Endothelial cell of umbilical vein (primary cell): ENCODE measurements around the gene PIP5K1C. TPM values are rescaled to one million over a fixed set of nuclear protein-coding genes. Genes with fewer than 3 reads are reported as not detected.

Source experiments
- BruUV-seq: library from RNA; stranded (reverse); fragments of 400-500 nt; replicated peaks from 2 replicates; lab custom pipeline; 2021; lab: Mats Ljungman, UMichigan
- CTCF ChIA-PET: fragments of 300-600, 350-600 bp; sonication (Branson Sonifier 250); formaldehyde crosslinking; loops from one replicate; lab custom pipeline; 2021; ENCODE audit warnings: antibody characterized with exemption, inconsistent platforms; lab: Charles Lee
- POLR2A ChIA-PET: fragments of 300-600, 350-600 bp; sonication (Branson Sonifier 250); formaldehyde crosslinking; loops from one replicate; lab custom pipeline; 2021; ENCODE audit warnings: antibody characterized with exemption, inconsistent platforms; lab: Charles Lee
- DNase-seq: peaks from one replicate; pipeline ENCODE4 v3.0.0-alpha.2; 2011; ENCODE audit warnings: low read depth, low spot score
- FAIRE-seq: peaks from 2 replicates; lab custom pipeline; 2011; peaks lifted over from hg19 to GRCh38; lab: Jason Lieb, UNC
- H2AFZ ChIP-seq: 2 replicates; pipeline ENCODE4 v1.6.0; 2012; ENCODE audit warnings: low read depth, low read length, control low read depth, inconsistent platforms
- H3K27ac ChIP-seq: 2 replicates; pipeline ENCODE4 v1.5.1; 2011; ENCODE audit warnings: low read depth, mild to moderate bottlenecking, control low read depth, low read length, moderate library complexity; ENCODE audit not compliant: insufficient read depth
- H3K27me3 ChIP-seq, 2 experiments: 2 replicates each; pipeline versions ENCODE4 v1.6.0 to v1.6.1; 2011; ENCODE audit warnings: low read length in 2 of 2, mixed read lengths in 1 of 2; ENCODE audit not compliant: control insufficient read depth in 2 of 2, insufficient read depth in 2 of 2
- H3K36me3 ChIP-seq, 2 experiments: 2 replicates in 1 of 2; 3 replicates in 1 of 2; pipeline ENCODE4 v1.5.1; 2011; ENCODE audit warnings: low read length in 2 of 2, mild to moderate bottlenecking in 1 of 2, moderate library complexity in 1 of 2; ENCODE audit not compliant: control insufficient read depth in 2 of 2, insufficient read depth in 2 of 2; ENCODE audit errors: extremely low read depth in 1 of 2
- H3K4me1 ChIP-seq: 3 replicates; pipeline ENCODE4 v1.5.1; 2011; ENCODE audit warnings: mild to moderate bottlenecking, low read length; ENCODE audit not compliant: control insufficient read depth, insufficient read depth; ENCODE audit errors: extremely low read depth
- H3K4me2 ChIP-seq: 2 replicates; pipeline ENCODE4 v1.6.1; 2011; ENCODE audit warnings: low read length, control low read depth, mixed read lengths; ENCODE audit not compliant: insufficient read depth
- H3K4me3 ChIP-seq, 3 experiments: fragments of 200-600 bp in 1 of 3; sonication (generic), shearing (Covaris generic) in 1 of 3; replicated peaks in 1 of 3; 2 replicates each; pipeline ENCODE4 v1.5.1; 2011 to 2016; ENCODE audit warnings: control low read depth in 3 of 3, low read length in 3 of 3, mild to moderate bottlenecking in 2 of 3, inconsistent platforms in 1 of 3, low read depth in 1 of 3, moderate library complexity in 1 of 3; ENCODE audit not compliant: insufficient read depth in 1 of 3
- H3K79me2 ChIP-seq: 2 replicates; pipeline ENCODE4 v1.6.0; 2012; ENCODE audit warnings: low read length, inconsistent platforms; ENCODE audit not compliant: control insufficient read depth, insufficient read depth
- H3K9ac ChIP-seq: replicated peaks from 2 replicates; pipeline ENCODE3; 2011; ENCODE audit warnings: low read length, control low read depth; ENCODE audit not compliant: insufficient read depth; ENCODE audit errors: extremely low read depth
- H3K9me1 ChIP-seq: replicated peaks from 3 replicates; pipeline ENCODE4 v1.6.0; 2011; ENCODE audit warnings: mild to moderate bottlenecking, low read length; ENCODE audit not compliant: control insufficient read depth, insufficient read depth; ENCODE audit errors: extremely low read depth
- H3K9me3 ChIP-seq: replicated peaks from 2 replicates; pipeline ENCODE4 v1.5.1; 2012; ENCODE audit warnings: low read length, inconsistent platforms; ENCODE audit not compliant: control insufficient read depth, insufficient read depth
- H4K20me1 ChIP-seq: replicated peaks from 2 replicates; pipeline ENCODE3; 2011; ENCODE audit warnings: mild to moderate bottlenecking, low read length; ENCODE audit not compliant: control insufficient read depth, insufficient read depth; ENCODE audit errors: extremely low read depth
- CTCF ChIP-seq, 2 donors: IDR thresholded peaks; 1 replicate in 1 of 2; 2 replicates in 1 of 2; pipeline ENCODE4 v1.5.1; 2011; ENCODE audit warnings: low read length in 2 of 2, mild to moderate bottlenecking in 2 of 2, moderate library complexity in 2 of 2, control low read depth in 1 of 2, inconsistent platforms in 1 of 2, low read depth in 1 of 2; ENCODE audit not compliant: insufficient read depth in 1 of 2; ENCODE audit errors: extremely low read depth in 1 of 2
- EZH2 ChIP-seq: IDR thresholded peaks from 2 replicates; pipeline ENCODE4 v1.6.1; 2012; ENCODE audit warnings: borderline replicate concordance, low read depth, mild to moderate bottlenecking, moderate library complexity, low read length, inconsistent platforms; ENCODE audit not compliant: severe bottlenecking
- FOS ChIP-seq: IDR thresholded peaks from 2 replicates; pipeline ENCODE4 v1.6.1; 2011; ENCODE audit warnings: mild to moderate bottlenecking, low read length, moderate library complexity, borderline replicate concordance; ENCODE audit not compliant: insufficient read depth
- GATA2 ChIP-seq: IDR thresholded peaks from 2 replicates; pipeline ENCODE4 v1.7.0; 2011; ENCODE audit warnings: low read depth, mild to moderate bottlenecking, moderate library complexity, mixed read lengths, low read length; ENCODE audit not compliant: insufficient read length, insufficient read depth
- JUN ChIP-seq: IDR thresholded peaks from 2 replicates; pipeline ENCODE4 v1.6.1; 2011; ENCODE audit warnings: borderline replicate concordance, low read depth; ENCODE audit not compliant: insufficient read length, insufficient read depth
- MAX ChIP-seq: IDR thresholded peaks from 2 replicates; pipeline ENCODE4 v1.6.1; 2011; ENCODE audit not compliant: insufficient read depth, insufficient read length
- MYC ChIP-seq: IDR thresholded peaks from one replicate; pipeline ENCODE4 v1.6.1; 2011; ENCODE audit warnings: mild to moderate bottlenecking, low read depth, low read length
- POLR2A ChIP-seq: IDR thresholded peaks from 2 replicates; pipeline ENCODE4 v1.6.1; 2012; ENCODE audit warnings: low read depth, mild to moderate bottlenecking, control low read depth, low read length
- POLR2AphosphoS5 ChIP-seq: IDR thresholded peaks from 2 replicates; pipeline ENCODE4 v1.6.1; 2012; ENCODE audit warnings: low read depth, mild to moderate bottlenecking, control low read depth, low read length, moderate library complexity; ENCODE audit not compliant: insufficient read depth
- dilution Hi-C: fragments of 300-500 bp; cut with MboI; formaldehyde crosslinking; loops from one replicate; pipeline ENCODE4 v1.15.0; 2019; ENCODE audit warnings: low sequenced_read_pairs; ENCODE audit not compliant: extremely low pct_ligation_motif_present
- intact Hi-C: fragments of 100-400 bp; cut with micrococcal nuclease; formaldehyde crosslinking; loops from one replicate; pipeline ENCODE4 v1.10.0; 2022
- polyA plus RNA-seq, 4 experiments: library from polyadenylated mRNA; depleted of rRNA in 3 of 4; stranded (reverse) in 3 of 4; unstranded in 1 of 4; fragments of >200 nt; gene quantifications; 2 replicates each; pipeline versions ENCODE4 v1.2.1 to v1.2.3, GENCODE V29; 2011 to 2012; ENCODE audit warnings: missing spikeins in 1 of 4
- total RNA-seq: library from RNA; stranded (reverse); gene quantifications from 2 replicates; pipeline ENCODE4 v1.2.3, GENCODE V29; 2021

PIP5K1C gene
- total and polyA plus RNA-seq, 2 donors (not counting 3 experiments of a cell fraction or from before 2014, with no cell fraction given) = 31.6 to 79.5 TPM

GRCh38 chr19:3743486-3743885 lies 43.2 kb upstream of the PIP5K1C start:
- TF ChIP-seq MAX = no peak
- TF ChIP-seq GATA2 = no peak
- TF ChIP-seq POLR2AphosphoS5 = no peak
- TF ChIP-seq CTCF (IDR thresholded peaks at IDR 0.05; ENCODE audit: extremely low read depth in 1 of 2, insufficient read depth in 1 of 2, low read depth in 1 of 2, low read length in 2 of 2) = no peak
- TF ChIP-seq POLR2A = no peak
- TF ChIP-seq JUN = no peak
- dilution Hi-C loops = no loop called here
- POLR2A ChIA-PET = no interaction called here

GRCh38 chr19:3740431-3740830 lies 40.2 kb upstream of the PIP5K1C start:
- no peak for DNase-seq
- Histone ChIP-seq H3K4me2 (no peak overlapping the region), H3K9ac (no peak overlapping the region), H3K9me3 (no peaks in the 10 kb centered on the region), H3K27ac (no peak overlapping the region), H3K36me3 (no peaks in the 10 kb centered on the region), H3K27me3 (no peaks in the 10 kb centered on the region), H3K4me3 (no peak overlapping the region), H4K20me1 (no peaks in the 10 kb centered on the region), H3K9me1 (no peaks in the 10 kb centered on the region), H2AFZ (no peak overlapping the region), H3K4me1 (no peaks in the 10 kb centered on the region), H3K79me2 (no peaks in the 10 kb centered on the region)
- CTCF ChIA-PET = interaction anchor here (1.0 kb wide), 1 partner anchor 81 kb away, joined by 3 read pairs; no protein-coding TSS in a partner anchor
- intact Hi-C loops = no loop called here
- TF ChIP-seq MYC (no peak), MAX (no peak), POLR2AphosphoS5 (no peak), GATA2 (no peak), JUN (no peak), FOS (no peak), POLR2A (no peak), EZH2 (no peak), CTCF (IDR thresholded peaks at IDR 0.05; ENCODE audit: extremely low read depth in 1 of 2, insufficient read depth in 1 of 2, low read depth in 1 of 2, low read length in 2 of 2) (no peak)
- no TSS peak for BruUV-seq
- dilution Hi-C loops = no loop called here
- POLR2A ChIA-PET = no interaction called here
- FAIRE-seq = no peak

More at GRCh38 chr19:3743486-3743885, 43.2 kb upstream of the PIP5K1C start:
- Histone ChIP-seq H3K4me1 (no peaks in the 10 kb centered on the region), H3K36me3 (no peaks in the 10 kb centered on the region), H3K9me3 (no peaks in the 10 kb centered on the region), H2AFZ (no peak overlapping the region), H3K27ac (no peak overlapping the region), H3K27me3 (no peaks in the 10 kb centered on the region), H3K79me2 (no peaks in the 10 kb centered on the region), H3K4me3 (no peak overlapping the region), H3K4me2 (no peak overlapping the region), H4K20me1 (no peaks in the 10 kb centered on the region), H3K9me1 (no peaks in the 10 kb centered on the region), H3K9ac (no peak overlapping the region)
- CTCF ChIA-PET = interaction anchor here (1.0 kb wide), 1 partner anchor 78 kb away, joined by 3 read pairs; no protein-coding TSS in a partner anchor
- DNase-seq (peak; percentile 15), FAIRE-seq (peak; percentile 64)
- BruUV-seq = no TSS peak
- intact Hi-C loops = no loop called here
